ENCODE data around the gene CAMKMT. TPM values are rescaled to one million over a fixed set of nuclear protein-coding genes. Genes with fewer than 3 reads are reported as not detected.

The CAMKMT gene
- total RNA-seq, 2 experiments from 2014 or later, result 25.7 to 27.4 TPM

DNA sequence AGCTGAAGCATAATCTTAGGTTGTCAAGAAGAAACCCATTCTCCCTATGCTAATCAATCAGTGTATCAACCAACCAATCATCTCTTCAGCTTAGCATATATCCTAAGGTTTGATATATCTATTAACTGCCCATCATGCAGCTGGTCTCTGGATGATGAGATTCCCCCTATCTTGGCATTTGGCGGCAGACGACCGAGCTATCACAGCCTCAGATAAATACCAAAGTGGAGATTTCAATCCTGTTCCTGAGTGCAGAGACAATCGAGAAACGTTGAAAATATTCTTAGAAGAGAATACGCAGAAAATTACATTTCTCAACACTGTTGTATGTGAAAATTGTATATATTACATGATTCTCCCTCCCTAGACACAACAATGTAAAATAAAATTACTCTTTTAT is 320.7 kb downstream of the CAMKMT start:
- POLR2A ChIA-PET, result no interaction called here
- CTCF ChIA-PET (ENCODE audit: unreplicated experiment), result no interaction called here
- no peak overlapping the region for H2AFZ ChIP-seq (ENCODE audit: low read length)
- no peaks in the 10 kb centered on the region for H3K9me2 ChIP-seq (ENCODE audit: insufficient read depth, low read length)
- DNase-seq (ENCODE audit: low spot score), result no peak
- no peaks in the 10 kb centered on the region for H3K9me3 ChIP-seq (ENCODE audit: low read length)
- no peaks in the 10 kb centered on the region for H4K20me1 ChIP-seq (ENCODE audit: insufficient read depth, low read length)
- H3K4me3 ChIP-seq (ENCODE audit: low read depth, low read length, poor library complexity, severe bottlenecking), result no peak overlapping the region
- H3K36me3 ChIP-seq (ENCODE audit: insufficient read depth, low read length), result no peaks in the 10 kb centered on the region
- no peak for TF ChIP-seq EZH2phosphoT487 (IDR thresholded peaks at IDR 0.05; ENCODE audit: borderline replicate concordance, low read depth, low read length)
- TF ChIP-seq, protein P1, sequence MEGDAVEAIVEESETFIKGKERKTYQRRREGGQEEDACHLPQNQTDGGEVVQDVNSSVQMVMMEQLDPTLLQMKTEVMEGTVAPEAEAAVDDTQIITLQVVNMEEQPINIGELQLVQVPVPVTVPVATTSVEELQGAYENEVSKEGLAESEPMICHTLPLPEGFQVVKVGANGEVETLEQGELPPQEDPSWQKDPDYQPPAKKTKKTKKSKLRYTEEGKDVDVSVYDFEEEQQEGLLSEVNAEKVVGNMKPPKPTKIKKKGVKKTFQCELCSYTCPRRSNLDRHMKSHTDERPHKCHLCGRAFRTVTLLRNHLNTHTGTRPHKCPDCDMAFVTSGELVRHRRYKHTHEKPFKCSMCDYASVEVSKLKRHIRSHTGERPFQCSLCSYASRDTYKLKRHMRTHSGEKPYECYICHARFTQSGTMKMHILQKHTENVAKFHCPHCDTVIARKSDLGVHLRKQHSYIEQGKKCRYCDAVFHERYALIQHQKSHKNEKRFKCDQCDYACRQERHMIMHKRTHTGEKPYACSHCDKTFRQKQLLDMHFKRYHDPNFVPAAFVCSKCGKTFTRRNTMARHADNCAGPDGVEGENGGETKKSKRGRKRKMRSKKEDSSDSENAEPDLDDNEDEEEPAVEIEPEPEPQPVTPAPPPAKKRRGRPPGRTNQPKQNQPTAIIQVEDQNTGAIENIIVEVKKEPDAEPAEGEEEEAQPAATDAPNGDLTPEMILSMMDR (conservative IDR thresholded peaks at IDR 0.05; ENCODE audit: low read length), result no peak
- H3K4me1 ChIP-seq (ENCODE audit: insufficient read depth, low read length, poor library complexity, severe bottlenecking), result no peaks in the 10 kb centered on the region
- no peak overlapping the region for H3K27ac ChIP-seq (ENCODE audit: low read depth, low read length, poor library complexity, severe bottlenecking)
- intact Hi-C loops (cut with micrococcal nuclease; ENCODE audit: unreplicated experiment), result no loop called here
- H3K4me2 ChIP-seq (ENCODE audit: low read length), result no peak overlapping the region
- H3K79me2 ChIP-seq (ENCODE audit: insufficient read depth, low read depth, low read length), result no peaks in the 10 kb centered on the region
- BruUV-seq (replicated peaks), result no TSS peak

DNA sequence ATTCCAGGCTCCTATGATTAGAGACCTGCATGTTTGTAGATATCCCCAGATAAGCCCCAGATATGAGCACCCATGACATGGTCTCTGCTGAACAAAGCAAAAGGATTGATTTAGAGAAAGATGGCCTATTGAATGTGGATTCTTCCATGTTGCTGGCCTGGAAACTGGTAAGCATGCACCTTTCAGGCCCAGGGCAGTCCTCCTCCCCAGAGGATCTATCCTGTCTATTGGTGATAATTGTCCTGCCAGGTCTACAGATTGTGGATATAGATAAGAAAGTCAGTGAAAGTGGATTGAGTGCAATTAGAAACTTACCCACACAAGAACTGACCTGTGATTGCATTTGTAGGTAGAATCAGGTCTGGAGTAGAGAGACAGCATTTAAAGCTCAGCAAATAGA is 322.8 kb downstream of the CAMKMT start:
- BruUV-seq (replicated peaks), result no TSS peak
- no peak for DNase-seq (ENCODE audit: low spot score)
- H3K79me2 ChIP-seq (ENCODE audit: insufficient read depth, low read depth, low read length), result no peaks in the 10 kb centered on the region
- H2AFZ ChIP-seq (ENCODE audit: low read length), result no peak overlapping the region
- H3K9me2 ChIP-seq (ENCODE audit: insufficient read depth, low read length), result no peaks in the 10 kb centered on the region
- H3K4me2 ChIP-seq (ENCODE audit: low read length), result no peak overlapping the region
- H3K36me3 ChIP-seq (ENCODE audit: insufficient read depth, low read length), result no peaks in the 10 kb centered on the region
- CTCF ChIA-PET (ENCODE audit: unreplicated experiment), result no interaction called here
- TF ChIP-seq EZH2phosphoT487 (IDR thresholded peaks at IDR 0.05; ENCODE audit: borderline replicate concordance, low read depth, low read length), result no peak
- TF ChIP-seq, protein P1 (conservative IDR thresholded peaks at IDR 0.05; ENCODE audit: low read length), result no peak
- intact Hi-C loops (cut with micrococcal nuclease; ENCODE audit: unreplicated experiment), result no loop called here
- POLR2A ChIA-PET, result interaction anchor here (0.8 kb wide), 1 partner anchor 11 kb away, joined by 3 read pairs; no protein-coding TSS in a partner anchor
- H3K4me3 ChIP-seq (ENCODE audit: low read depth, low read length, poor library complexity, severe bottlenecking), result no peak overlapping the region
- no peaks in the 10 kb centered on the region for H3K9me3 ChIP-seq (ENCODE audit: low read length)
- H3K4me1 ChIP-seq (ENCODE audit: insufficient read depth, low read length, poor library complexity, severe bottlenecking), result no peaks in the 10 kb centered on the region
- no peak overlapping the region for H3K27ac ChIP-seq (ENCODE audit: low read depth, low read length, poor library complexity, severe bottlenecking)
- H4K20me1 ChIP-seq (ENCODE audit: insufficient read depth, low read length), result no peaks in the 10 kb centered on the region

GRCh38 chr2:44686561-44686960 is 324.8 kb downstream of the CAMKMT start:
- no peaks in the 10 kb centered on the region for H4K20me1 ChIP-seq (ENCODE audit: insufficient read depth, low read length)

More at GRCh38 chr2:44686561-44686960, 324.8 kb downstream of the CAMKMT start:
- no peaks in the 10 kb centered on the region for H3K79me2 ChIP-seq (ENCODE audit: insufficient read depth, low read depth, low read length)
- no peaks in the 10 kb centered on the region for H3K36me3 ChIP-seq (ENCODE audit: insufficient read depth, low read length)
- no peaks in the 10 kb centered on the region for H3K9me2 ChIP-seq (ENCODE audit: insufficient read depth, low read length)
- CTCF ChIA-PET (ENCODE audit: unreplicated experiment), result interaction anchor here (0.6 kb wide), 1 partner anchor 14 kb away, joined by 3 read pairs; no protein-coding TSS in a partner anchor
- intact Hi-C loops (cut with micrococcal nuclease; ENCODE audit: unreplicated experiment), result no loop called here
- H2AFZ ChIP-seq (ENCODE audit: low read length), result no peak overlapping the region
- no peak overlapping the region for H3K4me2 ChIP-seq (ENCODE audit: low read length)
- BruUV-seq (replicated peaks), result no TSS peak
- no peaks in the 10 kb centered on the region for H3K9me3 ChIP-seq (ENCODE audit: low read length)
- no peak for DNase-seq (ENCODE audit: low spot score)
- TF ChIP-seq, protein P1 (conservative IDR thresholded peaks at IDR 0.05; ENCODE audit: low read length), result no peak
- no peak for TF ChIP-seq EZH2phosphoT487 (IDR thresholded peaks at IDR 0.05; ENCODE audit: borderline replicate concordance, low read depth, low read length)
- H3K4me1 ChIP-seq (ENCODE audit: insufficient read depth, low read length, poor library complexity, severe bottlenecking), result no peaks in the 10 kb centered on the region
- no peak overlapping the region for H3K4me3 ChIP-seq (ENCODE audit: low read depth, low read length, poor library complexity, severe bottlenecking)
- no peak overlapping the region for H3K27ac ChIP-seq (ENCODE audit: low read depth, low read length, poor library complexity, severe bottlenecking)
- POLR2A ChIA-PET, result no interaction called here
